ENCODE measurements around the gene ERC2.

Gene ERC2

GRCh38 chr3:55488398-55489055 is 979.7 kb downstream of the ERC2 start:
- FAIRE-seq (peak; percentile 88), DNase-seq (ENCODE audit: insufficient read length) (no peak)
- TF ChIP-seq TAF1 (IDR thresholded peaks at IDR 0.05; ENCODE audit: borderline replicate concordance, low read depth, low read length) (no peak), POLR2A (IDR thresholded peaks at IDR 0.05; ENCODE audit: low read depth, low read length) (no peak), POLR2AphosphoS5 (IDR thresholded peaks at IDR 0.05; ENCODE audit: low read depth, low read length) (no peak)

- FAIRE-seq (peak; percentile 38), DNase-seq (ENCODE audit: insufficient read length) (no peak)
- TF ChIP-seq POLR2AphosphoS5 (IDR thresholded peaks at IDR 0.05; ENCODE audit: low read depth, low read length) (no peak), TAF1 (IDR thresholded peaks at IDR 0.05; ENCODE audit: borderline replicate concordance, low read depth, low read length) (no peak), POLR2A (IDR thresholded peaks at IDR 0.05; ENCODE audit: low read depth, low read length) (no peak)
Measured at GRCh38 chr3:55487381-55488241, 980.7 kb downstream of the ERC2 start.

DNA sequence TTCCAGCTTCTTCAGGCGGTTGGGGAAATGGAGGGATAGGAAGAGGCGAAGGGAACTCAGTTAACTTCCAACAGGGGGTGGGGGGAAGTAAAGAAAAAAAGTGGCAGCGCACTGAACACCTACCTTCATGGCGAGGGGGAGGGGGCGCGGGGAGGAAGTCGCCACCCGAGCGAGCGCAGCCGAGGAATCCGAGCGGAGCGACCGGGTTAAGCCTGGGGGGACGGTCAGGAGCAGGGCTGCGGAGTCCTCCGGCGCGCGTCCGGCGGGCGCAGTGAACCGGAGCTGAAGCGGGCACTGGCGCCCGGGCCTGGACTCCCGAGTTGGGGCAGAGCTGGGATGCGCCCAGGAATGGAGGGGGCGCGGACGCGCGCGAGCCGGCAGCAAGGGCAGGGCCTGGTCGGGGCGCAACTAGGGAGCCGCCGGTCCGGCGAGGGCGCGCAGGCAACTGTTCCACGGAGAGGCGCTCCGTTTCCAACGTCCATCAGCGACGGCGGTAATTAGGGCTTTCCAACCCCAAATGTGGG is 981.3 kb downstream of the ERC2 start, which contains the start of gene WNT5A:
TSS of gene WNT5A (minus strand) at position 450 of the 524 bp plus-strand sequence. CDS start at position 129, 321 bp downstream.
- FAIRE-seq (no peak), DNase-seq (ENCODE audit: insufficient read length) (no peak)
- TF ChIP-seq TAF1 (IDR thresholded peaks at IDR 0.05; ENCODE audit: borderline replicate concordance, low read depth, low read length), result no peak
- TF ChIP-seq POLR2AphosphoS5 (IDR thresholded peaks at IDR 0.05; ENCODE audit: low read depth, low read length), result no peak
- no peak for TF ChIP-seq POLR2A (IDR thresholded peaks at IDR 0.05; ENCODE audit: low read depth, low read length)

DNA sequence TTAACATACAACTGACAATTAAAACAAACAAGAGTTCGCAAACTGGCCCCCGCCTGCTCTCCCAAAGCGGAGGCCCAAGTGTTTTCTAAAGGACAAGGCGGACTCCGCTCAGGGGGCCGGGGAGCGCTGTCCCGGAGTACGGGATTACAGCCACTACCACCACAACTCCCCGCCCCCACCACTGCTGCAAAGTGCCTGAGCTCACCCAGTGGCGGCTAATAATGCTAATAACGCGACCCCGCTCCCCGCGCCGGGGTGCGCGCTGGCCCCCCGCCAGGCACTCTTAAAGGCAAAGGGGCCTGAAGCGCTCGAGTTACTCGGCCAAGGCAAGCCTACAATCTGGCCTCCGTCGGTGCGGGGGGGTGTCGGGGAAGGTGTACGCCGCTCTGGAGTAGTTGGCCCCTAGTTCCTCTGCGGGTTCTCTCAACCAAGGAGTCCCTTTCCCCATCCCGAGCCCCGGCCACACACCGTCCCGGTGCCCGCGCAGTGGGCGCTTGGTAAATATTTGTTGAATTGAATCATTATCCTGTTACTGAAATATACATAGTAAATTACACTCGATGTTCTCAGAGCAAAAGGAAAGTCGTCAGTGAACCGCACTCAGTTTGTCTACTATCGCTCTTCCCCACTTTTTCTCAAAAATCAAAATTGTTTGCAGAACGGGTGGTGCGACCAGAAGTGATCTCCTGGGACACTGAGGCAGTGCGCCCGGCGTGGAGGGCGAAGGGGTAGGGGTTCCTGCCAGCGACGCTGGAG is 982.0 kb downstream of the ERC2 start:
- FAIRE-seq (no peak), DNase-seq (ENCODE audit: insufficient read length) (no peak)
- TF ChIP-seq TAF1 (IDR thresholded peaks at IDR 0.05; ENCODE audit: borderline replicate concordance, low read depth, low read length), result no peak
- TF ChIP-seq POLR2A (IDR thresholded peaks at IDR 0.05; ENCODE audit: low read depth, low read length), result no peak
- no peak for TF ChIP-seq POLR2AphosphoS5 (IDR thresholded peaks at IDR 0.05; ENCODE audit: low read depth, low read length)

DNA sequence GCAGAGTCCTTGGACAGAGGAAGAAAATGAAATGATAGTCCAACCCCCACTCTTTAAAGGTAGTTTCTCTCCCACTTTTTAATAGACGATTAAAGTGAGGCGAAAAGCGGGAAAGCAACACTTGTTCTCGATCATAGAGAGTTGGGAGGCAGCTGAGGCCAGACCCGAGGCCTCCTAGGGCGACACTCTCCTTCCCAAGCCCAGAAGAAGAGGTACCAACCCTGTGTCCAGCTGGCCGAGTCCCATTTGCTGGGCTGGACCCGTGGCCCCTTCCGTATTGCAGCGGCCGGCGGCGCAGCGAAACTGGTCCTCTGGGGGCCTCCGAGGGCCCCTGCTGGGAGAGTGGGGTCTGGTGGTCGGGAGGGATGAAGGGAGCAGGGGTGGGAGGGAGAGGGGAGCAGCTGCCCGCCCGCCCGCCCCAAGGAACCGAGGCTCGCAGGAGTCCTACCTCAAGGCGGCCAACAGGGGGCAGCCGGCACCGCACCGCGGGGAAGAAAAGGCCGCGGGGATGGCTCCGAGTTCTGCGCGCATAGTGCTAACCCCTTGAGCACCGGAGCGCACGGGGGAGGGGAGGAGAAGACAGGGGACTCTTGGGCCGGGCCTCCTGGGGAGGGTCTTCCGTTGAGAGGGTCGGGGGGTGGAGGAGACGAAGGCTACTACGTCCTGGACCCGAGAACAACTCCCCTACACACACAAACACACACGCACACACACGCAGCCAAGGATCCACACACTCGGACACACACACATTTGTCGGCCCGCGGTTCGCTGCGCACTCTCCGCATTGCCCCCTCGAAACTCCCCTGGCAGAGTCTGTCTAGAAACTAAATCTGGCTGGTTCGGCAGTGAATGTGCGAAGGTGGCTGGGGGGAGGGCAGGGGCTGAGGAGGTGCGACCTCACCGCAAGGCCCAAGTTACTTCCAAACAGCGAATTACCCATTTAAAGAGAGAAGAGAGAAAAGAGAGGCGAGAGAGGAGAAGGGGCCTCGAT is 983.2 kb downstream of the ERC2 start:
- DNase-seq (ENCODE audit: insufficient read length), result peak; percentile 77
- TF ChIP-seq TAF1 (IDR thresholded peaks at IDR 0.05; ENCODE audit: borderline replicate concordance, low read depth, low read length) (no peak), POLR2A (IDR thresholded peaks at IDR 0.05; ENCODE audit: low read depth, low read length) (no peak), POLR2AphosphoS5 (IDR thresholded peaks at IDR 0.05; ENCODE audit: low read depth, low read length) (no peak)
- FAIRE-seq, result peak; percentile 63

DNA sequence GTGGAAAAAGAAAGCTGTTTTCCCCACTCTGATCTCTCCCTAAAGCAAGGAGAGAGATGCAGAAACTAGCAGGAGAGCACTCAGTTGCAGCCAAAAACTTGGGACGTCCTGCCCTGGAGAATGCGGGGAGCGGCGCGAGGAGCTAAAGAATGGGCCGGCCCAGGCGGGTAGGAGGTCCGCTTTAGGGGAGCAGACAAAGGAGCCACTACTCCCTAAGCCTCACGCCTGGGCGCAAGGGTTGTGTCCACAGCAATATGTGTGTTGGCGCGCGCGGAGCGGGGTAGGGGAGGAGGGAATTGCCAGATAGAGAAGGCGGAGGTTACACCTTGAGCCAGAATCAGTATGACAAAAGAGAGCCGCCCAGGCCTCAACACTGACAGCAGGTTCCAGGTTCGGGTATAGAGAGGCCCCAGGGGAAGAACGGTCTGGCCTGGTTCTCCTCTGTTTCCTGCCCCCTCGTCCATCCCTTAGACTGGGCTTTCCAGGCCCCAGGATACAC is 984.0 kb downstream of the ERC2 start:
- DNase-seq (ENCODE audit: insufficient read length), result no peak
- TF ChIP-seq POLR2AphosphoS5 (IDR thresholded peaks at IDR 0.05; ENCODE audit: low read depth, low read length), result no peak
- TF ChIP-seq POLR2A (IDR thresholded peaks at IDR 0.05; ENCODE audit: low read depth, low read length), result no peak
- TF ChIP-seq TAF1 (IDR thresholded peaks at IDR 0.05; ENCODE audit: borderline replicate concordance, low read depth, low read length), result no peak
- no peak for FAIRE-seq

- FAIRE-seq, result no peak
- TF ChIP-seq TAF1 (IDR thresholded peaks at IDR 0.05; ENCODE audit: borderline replicate concordance, low read depth, low read length), result no peak
- TF ChIP-seq POLR2A (IDR thresholded peaks at IDR 0.05; ENCODE audit: low read depth, low read length), result no peak
- TF ChIP-seq POLR2AphosphoS5 (IDR thresholded peaks at IDR 0.05; ENCODE audit: low read depth, low read length), result no peak
- DNase-seq (ENCODE audit: insufficient read length), result no peak
Measured at GRCh38 chr3:55483196-55484095, 984.8 kb downstream of the ERC2 start.

DNA sequence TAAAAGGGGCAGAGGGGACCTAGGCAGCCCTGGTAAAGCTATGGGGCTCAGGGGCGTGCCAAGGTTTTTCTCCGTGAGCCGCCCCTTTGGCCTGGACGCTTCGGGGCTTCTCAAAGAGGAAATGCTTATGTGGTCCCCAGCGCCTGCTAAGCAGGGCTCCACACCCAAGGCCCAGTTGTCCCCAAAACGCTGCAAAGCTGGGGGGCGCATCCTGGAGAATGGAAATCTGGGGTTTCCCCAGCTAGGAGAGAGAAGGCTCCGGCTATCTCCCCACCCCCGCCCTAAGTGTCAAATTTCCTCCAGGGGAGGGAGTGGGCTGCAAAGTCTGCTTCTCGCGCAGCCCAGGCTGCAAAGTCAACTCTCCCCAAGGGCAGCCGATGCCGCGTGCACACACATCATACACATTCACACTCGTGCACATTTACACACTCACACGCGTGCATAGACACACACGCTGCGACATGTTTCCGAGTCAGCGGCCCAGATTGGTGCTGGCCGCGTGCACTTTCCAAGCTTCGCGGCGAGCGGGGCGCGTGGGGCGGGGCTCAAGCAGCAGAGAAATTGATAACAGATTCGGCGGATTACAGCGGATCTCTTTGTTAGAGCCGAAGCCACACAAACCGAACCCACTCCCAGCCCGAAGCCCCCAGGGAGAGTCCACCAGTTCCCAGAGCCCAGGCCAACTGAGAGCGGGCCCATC is 985.6 kb downstream of the ERC2 start:
- DNase-seq (ENCODE audit: insufficient read length) (no peak), FAIRE-seq (no peak)
- TF ChIP-seq TAF1 (IDR thresholded peaks at IDR 0.05; ENCODE audit: borderline replicate concordance, low read depth, low read length) (no peak), POLR2A (IDR thresholded peaks at IDR 0.05; ENCODE audit: low read depth, low read length) (no peak), POLR2AphosphoS5 (IDR thresholded peaks at IDR 0.05; ENCODE audit: low read depth, low read length) (no peak)

Measured in GM12892 (cell line).